Stomach (tissue), 4 donors: ENCODE data around the gene NR2F1.

Experiments used
- CTCF ChIP-seq, 7 experiments: fragments of 450-650 bp in 4 of 7; fragments of 200-600 bp in 3 of 7; sonication (generic) in 3 of 7; IDR thresholded peaks; one replicate each; pipeline ENCODE4 v1.5.1; 2016 to 2019; ENCODE audit warnings: antibody characterized with exemption in 7 of 7, control low read depth in 2 of 7, mild to moderate bottlenecking in 1 of 7
- EP300 ChIP-seq: sonication (generic); formaldehyde crosslinking; IDR thresholded peaks from one replicate; pipeline ENCODE4 v1.6.1; 2017; ENCODE audit warnings: antibody characterized with exemption

- TF ChIP-seq CTCF (IDR thresholded peaks at IDR 0.05), result no peak
- TF ChIP-seq EP300, result no peak
Measured at GRCh38 chr5:93586736-93587596, 3.9 kb downstream of the NR2F1 start.
